ENCODE data around the gene OLFM1.

GRCh38 chr9:135105211-135105745, 17.8 kb downstream of the OLFM1 start:
- TF ChIP-seq, protein P1, sequence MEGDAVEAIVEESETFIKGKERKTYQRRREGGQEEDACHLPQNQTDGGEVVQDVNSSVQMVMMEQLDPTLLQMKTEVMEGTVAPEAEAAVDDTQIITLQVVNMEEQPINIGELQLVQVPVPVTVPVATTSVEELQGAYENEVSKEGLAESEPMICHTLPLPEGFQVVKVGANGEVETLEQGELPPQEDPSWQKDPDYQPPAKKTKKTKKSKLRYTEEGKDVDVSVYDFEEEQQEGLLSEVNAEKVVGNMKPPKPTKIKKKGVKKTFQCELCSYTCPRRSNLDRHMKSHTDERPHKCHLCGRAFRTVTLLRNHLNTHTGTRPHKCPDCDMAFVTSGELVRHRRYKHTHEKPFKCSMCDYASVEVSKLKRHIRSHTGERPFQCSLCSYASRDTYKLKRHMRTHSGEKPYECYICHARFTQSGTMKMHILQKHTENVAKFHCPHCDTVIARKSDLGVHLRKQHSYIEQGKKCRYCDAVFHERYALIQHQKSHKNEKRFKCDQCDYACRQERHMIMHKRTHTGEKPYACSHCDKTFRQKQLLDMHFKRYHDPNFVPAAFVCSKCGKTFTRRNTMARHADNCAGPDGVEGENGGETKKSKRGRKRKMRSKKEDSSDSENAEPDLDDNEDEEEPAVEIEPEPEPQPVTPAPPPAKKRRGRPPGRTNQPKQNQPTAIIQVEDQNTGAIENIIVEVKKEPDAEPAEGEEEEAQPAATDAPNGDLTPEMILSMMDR (IDR thresholded peaks at IDR 0.05 in 4 of 5, conservative IDR thresholded peaks at IDR 0.05 in 1 of 5), result no peak
- TF ChIP-seq POLR2A (IDR thresholded peaks at IDR 0.05), result no peak

Measured in gastrocnemius medialis (tissue), 4 donors.